SK-N-MC (cell line): ENCODE data around the gene DOCK8.
A peak's percentile ranks its signal among the peaks of the same experiment; 100 is the strongest.

ENCODE experiments used
- DNase-seq: peaks from one replicate; pipeline ENCODE4 v3.0.0-alpha.2; 2011; ENCODE audit warnings: low read depth, low spot score
- H3K27ac ChIP-seq: fragments of 200-600 bp; sonication (generic); 2 replicates; pipeline ENCODE4 v1.5.1; 2016; ENCODE audit warnings: mixed run types
- H3K36me3 ChIP-seq: fragments of 200-600 bp; sonication (generic); 2 replicates; pipeline ENCODE4 v1.6.1; 2017; ENCODE audit warnings: antibody characterized with exemption, low read length, mixed read lengths; ENCODE audit not compliant: insufficient read depth
- H3K4me3 ChIP-seq: fragments of 200-600 bp; sonication (generic); 2 replicates; pipeline ENCODE4 v1.5.1; 2016
- H3K9ac ChIP-seq: fragments of 200-600 bp; sonication (generic); 2 replicates; pipeline ENCODE4 v1.8.0; 2017; ENCODE audit warnings: mixed run types, mixed read lengths; ENCODE audit not compliant: insufficient read length
- H3K9me3 ChIP-seq: fragments of 200-600 bp; sonication (generic); 2 replicates; pipeline ENCODE4 v1.6.1; 2017; ENCODE audit warnings: low read depth, mild to moderate bottlenecking, antibody characterized with exemption, low read length, moderate library complexity, mixed read lengths
- EZH2 ChIP-seq: fragments of 200-600 bp; sonication (generic); IDR thresholded peaks from one replicate; pipeline ENCODE4 v1.6.1; 2017; ENCODE audit warnings: antibody characterized with exemption
- FOXP2 ChIP-seq: optimal IDR thresholded peaks from 2 replicates; pipeline ENCODE3; 2011; ENCODE audit warnings: mild to moderate bottlenecking, moderate library complexity; ENCODE audit not compliant: insufficient read depth; ENCODE audit errors: extremely low read length, control extremely low read depth
- POLR2AphosphoS5 ChIP-seq: IDR thresholded peaks from 2 replicates; pipeline ENCODE4 v1.6.1; 2012; ENCODE audit warnings: mild to moderate bottlenecking, low read depth, low read length, borderline replicate concordance

DOCK8 gene

DNA sequence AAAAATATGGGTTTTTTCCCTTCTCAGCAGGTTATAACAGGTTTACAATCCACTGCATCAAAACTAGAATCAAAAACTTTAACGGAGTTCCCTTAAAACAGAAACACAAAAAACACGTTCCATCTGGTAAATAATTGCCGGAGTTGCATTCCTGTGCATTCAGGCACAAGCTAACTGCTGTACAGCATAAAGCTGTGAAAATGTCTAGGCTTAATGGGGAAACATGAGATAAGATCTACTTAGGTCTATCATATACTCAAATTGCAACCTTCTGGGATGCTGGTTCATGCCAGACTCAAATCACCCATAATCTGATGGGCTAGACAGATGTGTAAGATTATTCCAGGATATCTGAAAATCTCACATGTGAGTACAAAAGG, 265.3 kb downstream of the DOCK8 start:
- TF ChIP-seq POLR2AphosphoS5 (no peak), FOXP2 (no peak), EZH2 (no peak)
- Histone ChIP-seq H3K9ac (no peak overlapping the region), H3K27ac (no peak overlapping the region), H3K4me3 (no peak overlapping the region), H3K9me3 (no peaks in the 10 kb centered on the region), H3K36me3 (no peaks in the 10 kb centered on the region)
- DNase-seq, result no peak

DNA sequence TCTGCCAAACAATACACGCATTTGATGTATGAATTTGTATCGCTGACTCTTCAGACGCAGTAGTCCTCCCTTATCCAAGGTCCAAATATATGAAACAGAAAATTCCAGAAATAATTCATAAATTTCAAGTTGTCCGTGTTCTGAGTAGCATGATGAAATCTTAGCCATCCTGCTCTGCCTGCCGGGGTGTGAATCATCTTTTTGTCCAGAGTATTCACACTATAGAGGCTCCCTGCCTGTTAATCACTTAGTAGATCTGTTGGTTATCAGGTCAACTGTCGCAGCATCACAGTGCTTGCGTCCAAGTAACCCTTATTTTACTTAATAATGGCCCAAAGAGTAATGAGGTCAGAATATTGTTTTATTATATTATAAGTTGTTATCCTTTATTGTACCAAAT, 268.1 kb downstream of the DOCK8 start:
- H3K27ac ChIP-seq, result no peak overlapping the region
- no peaks in the 10 kb centered on the region for H3K9me3 ChIP-seq
- no peak overlapping the region for H3K4me3 ChIP-seq
- no peak overlapping the region for H3K9ac ChIP-seq
- H3K36me3 ChIP-seq, result no peaks in the 10 kb centered on the region
- DNase-seq, result no peak
- TF ChIP-seq POLR2AphosphoS5, result no peak
- no peak for TF ChIP-seq EZH2
- no peak for TF ChIP-seq FOXP2

DNA sequence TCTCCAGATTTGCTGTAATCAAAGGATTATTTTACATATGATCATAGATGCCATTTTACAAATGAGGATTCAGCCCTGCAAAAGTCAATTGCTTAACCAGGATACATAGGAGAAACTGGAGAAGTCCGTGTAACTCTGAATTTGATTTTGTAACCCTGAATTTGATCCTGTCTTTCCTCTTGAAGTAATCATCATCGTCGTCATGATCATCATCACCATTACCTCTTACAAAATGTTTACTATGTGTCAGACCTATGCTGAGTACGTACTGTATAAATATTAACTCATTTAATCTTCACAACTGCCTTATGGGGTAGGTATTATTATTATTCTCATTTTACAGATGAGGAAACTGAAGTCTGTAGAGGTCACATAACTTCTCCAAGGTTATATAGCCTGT, 271.5 kb downstream of the DOCK8 start:
- DNase-seq, result no peak
- no peak overlapping the region for H3K9ac ChIP-seq
- TF ChIP-seq POLR2AphosphoS5 (no peak), FOXP2 (no peak), EZH2 (no peak)
- H3K4me3 ChIP-seq, result no peak overlapping the region
- no peaks in the 10 kb centered on the region for H3K9me3 ChIP-seq
- no peak overlapping the region for H3K27ac ChIP-seq
- no peaks in the 10 kb centered on the region for H3K36me3 ChIP-seq

DNA sequence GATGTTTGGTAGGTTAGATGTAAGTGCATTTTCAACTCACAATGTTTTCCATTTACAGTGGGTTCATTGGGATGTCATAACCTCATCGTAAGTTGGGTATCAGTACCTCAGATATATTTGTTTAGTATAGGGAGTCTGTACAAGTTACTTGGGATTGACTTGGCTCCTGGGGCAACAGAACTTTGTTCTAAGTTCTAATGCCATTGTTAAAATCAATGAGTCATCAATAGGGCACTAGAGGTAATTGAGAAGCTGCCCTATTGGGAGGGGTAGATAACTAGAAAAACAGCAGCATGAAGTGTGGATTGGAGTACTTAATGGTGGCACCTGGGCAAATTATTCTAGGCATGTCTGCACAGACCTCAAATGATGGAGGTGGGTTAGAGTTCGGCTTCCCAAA, 272.8 kb downstream of the DOCK8 start:
- H3K9me3 ChIP-seq, result no peaks in the 10 kb centered on the region
- no peak for DNase-seq
- TF ChIP-seq FOXP2 (no peak), POLR2AphosphoS5 (no peak), EZH2 (no peak)
- H3K27ac ChIP-seq, result no peak overlapping the region
- no peak overlapping the region for H3K4me3 ChIP-seq
- no peak overlapping the region for H3K9ac ChIP-seq
- H3K36me3 ChIP-seq, result no peaks in the 10 kb centered on the region

DNA sequence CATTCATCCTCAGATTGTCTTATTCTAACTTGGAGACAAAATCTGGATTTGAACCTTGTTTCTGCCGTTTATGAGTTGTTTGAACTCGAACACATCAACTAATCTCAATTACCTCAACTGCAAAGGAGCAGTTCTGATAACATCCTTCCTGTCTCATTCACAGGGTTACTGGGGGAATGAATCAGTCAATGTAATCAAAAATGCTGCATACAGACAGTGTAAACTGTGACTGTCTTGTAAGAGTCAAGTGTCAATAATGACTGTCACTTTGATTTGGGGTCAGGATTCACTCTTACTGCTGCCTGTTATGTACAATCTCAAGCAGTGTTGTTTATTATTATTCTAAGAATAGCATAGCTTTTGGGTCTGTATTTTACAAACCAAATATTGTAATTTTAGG, 273.8 kb downstream of the DOCK8 start:
- no peak overlapping the region for H3K27ac ChIP-seq
- no peaks in the 10 kb centered on the region for H3K36me3 ChIP-seq
- no peak overlapping the region for H3K9ac ChIP-seq
- no peak overlapping the region for H3K4me3 ChIP-seq
- DNase-seq, result no peak
- no peak for TF ChIP-seq POLR2AphosphoS5
- TF ChIP-seq FOXP2, result no peak
- TF ChIP-seq EZH2, result no peak
- no peaks in the 10 kb centered on the region for H3K9me3 ChIP-seq

DNA sequence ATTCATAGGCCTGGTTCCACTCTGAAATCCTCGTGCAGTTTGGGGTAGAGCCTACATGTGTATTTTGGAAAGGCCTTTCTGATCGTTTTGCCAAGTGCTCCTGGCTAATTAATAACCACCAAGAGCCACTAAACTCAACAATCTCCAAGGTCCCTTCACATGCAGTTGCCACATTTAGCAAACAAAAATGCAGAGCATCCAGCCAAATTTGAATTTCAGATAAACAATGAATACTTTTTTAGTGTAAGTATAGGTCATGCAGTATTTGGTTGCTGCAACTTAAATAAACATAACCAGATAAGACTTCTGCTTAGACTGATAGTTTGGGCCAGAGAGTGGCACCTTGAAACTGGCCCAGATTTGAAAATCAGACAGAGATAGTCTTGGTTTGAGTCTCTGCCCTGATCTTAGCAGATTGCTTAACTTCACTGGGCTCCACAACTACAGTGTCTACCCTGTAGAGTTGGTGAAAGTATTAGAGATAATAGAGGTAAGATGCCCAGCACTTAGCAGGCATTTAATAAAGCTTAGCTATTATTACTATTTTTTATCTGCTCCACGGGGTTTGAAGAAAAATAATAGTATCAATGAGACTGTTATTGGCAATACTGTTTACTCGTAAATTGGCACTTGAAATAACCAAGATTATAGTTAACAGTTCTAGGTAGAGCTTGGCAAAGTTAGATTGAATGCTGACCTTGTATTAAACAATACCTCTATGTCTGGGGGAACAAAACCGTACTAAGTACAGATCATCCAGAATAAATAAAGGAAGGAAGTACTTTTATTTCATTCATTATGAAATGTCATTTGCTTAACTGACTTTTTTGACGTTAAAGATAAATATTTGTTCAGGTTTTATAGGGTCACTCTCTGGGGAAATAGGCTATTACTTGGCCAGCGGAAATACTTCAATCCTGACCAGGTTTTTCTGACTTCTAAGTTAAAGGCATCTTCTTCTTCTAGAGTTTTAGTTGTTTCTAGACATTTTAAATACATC, 274.8 kb downstream of the DOCK8 start:
- Histone ChIP-seq H3K36me3 (no peaks in the 10 kb centered on the region), H3K27ac (no peak overlapping the region)
- TF ChIP-seq FOXP2, result no peak
- no peak for TF ChIP-seq POLR2AphosphoS5
- no peak for TF ChIP-seq EZH2

DNA sequence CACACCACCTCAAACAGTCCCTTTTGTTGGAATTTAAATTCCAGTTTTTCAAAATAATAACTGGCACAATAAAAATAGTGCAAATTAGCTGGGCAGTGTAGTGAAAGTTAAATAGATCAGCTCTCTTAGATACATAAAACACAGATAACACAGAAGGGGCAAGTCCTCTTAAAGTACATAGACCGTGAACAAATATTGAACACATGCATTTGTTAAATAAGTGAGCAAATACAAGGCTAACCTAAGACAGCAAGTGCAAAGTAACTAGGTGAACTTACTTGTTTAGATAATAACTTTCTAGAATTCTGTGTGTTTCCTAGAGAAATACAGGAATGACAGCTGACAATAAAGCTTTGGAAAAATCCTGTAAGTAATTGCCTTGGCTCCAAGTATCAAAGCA, 280.1 kb downstream of the DOCK8 start:
- no peak overlapping the region for H3K4me3 ChIP-seq
- DNase-seq, result no peak
- no peak overlapping the region for H3K27ac ChIP-seq
- no peaks in the 10 kb centered on the region for H3K9me3 ChIP-seq
- H3K9ac ChIP-seq, result no peak overlapping the region
- no peaks in the 10 kb centered on the region for H3K36me3 ChIP-seq
- TF ChIP-seq EZH2 (no peak), FOXP2 (no peak), POLR2AphosphoS5 (no peak)

More for the DNA sequence above, 274.8 kb downstream of the DOCK8 start:
- DNase-seq, result no peak
- Histone ChIP-seq H3K9me3 (no peaks in the 10 kb centered on the region), H3K4me3 (no peak overlapping the region), H3K9ac (no peak overlapping the region)

DNA sequence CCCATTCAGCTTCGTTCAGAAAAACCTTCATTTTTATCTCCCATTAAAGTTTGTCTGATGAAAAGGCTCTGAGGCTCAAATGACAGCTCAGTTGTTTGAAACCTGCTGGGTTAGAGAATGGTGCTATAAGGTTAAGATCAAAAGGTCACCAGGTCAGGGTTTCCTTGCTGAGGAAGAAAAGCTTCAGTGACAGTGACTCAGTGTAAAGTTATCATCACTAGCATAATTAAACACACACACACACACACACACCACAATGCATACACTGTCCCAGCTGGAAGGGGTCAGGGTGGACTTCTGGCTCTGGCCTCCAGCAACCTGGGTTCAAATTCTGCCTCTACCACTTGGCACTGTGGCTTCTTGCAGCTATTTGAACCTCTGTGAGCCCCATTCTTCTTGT, 281.1 kb downstream of the DOCK8 start:
- no peak for TF ChIP-seq FOXP2
- no peak for TF ChIP-seq POLR2AphosphoS5
- TF ChIP-seq EZH2, result no peak
- Histone ChIP-seq H3K4me3 (no peak overlapping the region), H3K9ac (no peak overlapping the region), H3K27ac (no peak overlapping the region), H3K36me3 (no peaks in the 10 kb centered on the region), H3K9me3 (no peaks in the 10 kb centered on the region)
- DNase-seq, result no peak

DNA sequence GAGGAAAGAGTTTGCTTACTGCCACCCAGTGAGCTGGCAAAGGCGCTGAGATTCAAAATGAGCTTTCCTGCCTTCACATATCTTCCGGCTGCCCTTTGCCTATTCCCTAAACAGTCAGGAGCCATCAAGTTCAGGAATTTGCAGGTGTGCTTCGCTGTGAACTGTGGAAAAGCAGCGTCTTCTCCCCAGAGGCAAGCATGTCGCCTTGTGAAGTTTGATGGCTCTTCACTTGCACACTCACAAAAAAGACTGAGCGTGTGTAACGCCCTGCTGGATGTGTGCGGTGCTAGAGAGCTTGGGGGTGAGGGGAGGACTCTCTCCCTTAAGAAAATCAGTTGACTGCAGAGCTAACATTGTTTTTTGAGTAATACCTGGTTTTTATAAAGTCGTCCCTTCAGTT, 288.7 kb downstream of the DOCK8 start:
- no peak for TF ChIP-seq POLR2AphosphoS5
- TF ChIP-seq EZH2, result no peak
- Histone ChIP-seq H3K9ac (no peak overlapping the region), H3K9me3 (no peaks in the 10 kb centered on the region), H3K36me3 (no peaks in the 10 kb centered on the region), H3K27ac (no peak overlapping the region), H3K4me3 (peak overlapping the region; percentile 85)
- DNase-seq, result no peak
